HepG2 (cell line): ENCODE measurements around the gene TUBGCP4.

Experiments used
- JUNB ChIP-seq: sonication (generic); formaldehyde crosslinking; IDR thresholded peaks from 2 replicates; pipeline ENCODE4 v1.8.0; 2022; ENCODE audit warnings: missing genetic modification reagents, mild to moderate bottlenecking, borderline replicate concordance
- ZBTB7A ChIP-seq: sonication (generic); formaldehyde crosslinking; IDR thresholded peaks from 2 replicates; pipeline ENCODE4 v1.8.0; 2022; ENCODE audit warnings: mild to moderate bottlenecking, missing genetic modification reagents

DNA sequence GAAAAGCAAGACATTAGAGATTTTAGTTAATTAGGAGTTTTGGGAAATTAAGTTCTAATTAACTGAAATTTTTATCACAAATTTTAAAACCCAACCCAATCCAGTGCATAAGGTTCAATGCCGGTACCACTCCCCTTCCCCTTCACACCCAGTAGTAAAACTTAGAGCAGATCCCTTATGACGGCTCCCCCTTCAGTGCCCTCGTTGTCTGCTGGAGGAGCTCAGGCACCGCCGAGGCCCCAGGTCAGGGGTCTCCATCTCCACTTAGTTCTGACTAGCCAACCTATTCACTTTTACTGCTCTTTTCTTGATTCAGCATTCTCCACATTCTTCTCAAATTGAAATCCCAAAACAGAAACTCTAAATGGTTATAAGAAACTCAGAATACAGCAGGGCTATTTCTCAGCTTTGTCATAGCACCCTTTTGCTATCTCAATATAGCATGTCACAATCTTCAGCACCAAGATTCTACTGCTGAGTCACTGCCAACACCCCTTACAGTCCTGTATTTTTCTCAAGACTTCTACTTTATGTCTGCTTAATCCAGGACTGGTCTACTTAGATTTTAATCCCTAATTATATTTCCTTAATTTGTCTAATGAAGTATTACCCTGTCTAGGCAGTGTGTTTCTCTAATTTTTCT lies 39.8 kb downstream of the TUBGCP4 start:
- TF ChIP-seq ZBTB7A = no peak
- no peak for TF ChIP-seq JUNB (CRISPR knock-in tag)
